Measurements from ENCODE around the gene ZNF25. TPM values are rescaled to one million over a fixed set of nuclear protein-coding genes. Genes with fewer than 3 reads are reported as not detected.
"Not testable (repeated sequence)": the region's sequence is repeated elsewhere in the genome, so short reads cannot be mapped to it uniquely, and the experiment has no call there.

ZNF25 gene
- total RNA-seq = 17.1 TPM
- long read RNA-seq, full-length matches to known transcripts = 4 of 8 reads
- long read RNA-seq, partial matches to known transcripts = 0 of 8 reads
- long read RNA-seq, other reads (novel, unspliced or antisense) = 4 of 8 reads

- peak; percentile 100 for DNase-seq (ENCODE audit: low spot score)
These were observed at the start of gene ZNF25 for GRCh38 chr10:37976091-37976879. Gene ZNF25, minus strand, starts transcription at chr10:37976647. Its CDS starts 4,925 bp downstream, at chr10:37971722.

GRCh38 chr10:38025283-38025682 is 48.8 kb upstream of the ZNF25 start:
- DNase-seq (ENCODE audit: low spot score) = no peak

GRCh38 chr10:38019124-38019523 is 42.7 kb upstream of the ZNF25 start:
- DNase-seq (ENCODE audit: low spot score) = not testable (repeated sequence)

- DNase-seq (ENCODE audit: low spot score) = no peak
These were observed 39.9 kb upstream of the ZNF25 start for GRCh38 chr10:38016354-38016753.

GRCh38 chr10:38010119-38010903 is 33.9 kb upstream of the ZNF25 start, which contains the start of gene ZNF33A:
Gene ZNF33A, plus strand, starts transcription at chr10:38010675. Its CDS starts 1,667 bp downstream, at chr10:38012342.
- peak; percentile 94 for DNase-seq (ENCODE audit: low spot score)

GRCh38 chr10:38007991-38008390 is 31.5 kb upstream of the ZNF25 start:
- DNase-seq (ENCODE audit: low spot score) = no peak

- no peak for DNase-seq (ENCODE audit: low spot score)
These were observed 31.1 kb upstream of the ZNF25 start for GRCh38 chr10:38007551-38007950.

- DNase-seq (ENCODE audit: low spot score) = no peak
These were observed 27.1 kb upstream of the ZNF25 start for GRCh38 chr10:38003588-38003987.

GRCh38 chr10:38003026-38003425 is 26.6 kb upstream of the ZNF25 start:
- DNase-seq (ENCODE audit: low spot score) = no peak

- DNase-seq (ENCODE audit: low spot score) = not testable (repeated sequence)
These were observed 24.0 kb upstream of the ZNF25 start for GRCh38 chr10:38000474-38000873.

GRCh38 chr10:37998920-37999319 is 22.5 kb upstream of the ZNF25 start:
- not testable (repeated sequence) for DNase-seq (ENCODE audit: low spot score)

GRCh38 chr10:37992083-37992482 is 15.6 kb upstream of the ZNF25 start:
- DNase-seq (ENCODE audit: low spot score) = no peak

- no peak for DNase-seq (ENCODE audit: low spot score)
These were observed 15.2 kb upstream of the ZNF25 start for GRCh38 chr10:37991655-37992054.

- DNase-seq (ENCODE audit: low spot score) = no peak
These were observed 395 bp upstream of the ZNF25 start for GRCh38 chr10:37976880-37977203.

- no peak for DNase-seq (ENCODE audit: low spot score)
These were observed 951 bp downstream of the ZNF25 start for GRCh38 chr10:37975401-37975991.

GRCh38 chr10:37972396-37972795 is 4.1 kb downstream of the ZNF25 start:
- DNase-seq (ENCODE audit: low spot score) = no peak

GRCh38 chr10:37965006-37965405 is 11.4 kb downstream of the ZNF25 start:
- DNase-seq (ENCODE audit: low spot score) = no peak

- DNase-seq (ENCODE audit: low spot score) = no peak
These were observed 15.8 kb downstream of the ZNF25 start for GRCh38 chr10:37960591-37961137.

GRCh38 chr10:37957841-37958240 is 18.6 kb downstream of the ZNF25 start:
- DNase-seq (ENCODE audit: low spot score) = no peak

GRCh38 chr10:37952926-37953325 is 23.5 kb downstream of the ZNF25 start:
- no peak for DNase-seq (ENCODE audit: low spot score)

- no peak for DNase-seq (ENCODE audit: low spot score)
These were observed 24.2 kb downstream of the ZNF25 start for GRCh38 chr10:37952043-37952755.

Data from mesenteric fat pad (tissue), 1 donor.